RWPE1 (cell line): Measurements from ENCODE around the gene MTURN.
A peak's percentile ranks its signal among the peaks of the same experiment; 100 is the strongest.

Source experiments
- CTCF ChIA-PET: fragments of 350-600 bp; sonication (Branson Sonifier 250); formaldehyde crosslinking; extraction: SDS; loops from one replicate; lab custom pipeline; 2021; lab: Yijun Ruan, JAX
- POLR2A ChIA-PET: fragments of 400-600 bp; formaldehyde crosslinking; extraction: SDS; loops from one replicate; lab custom pipeline; 2020; ENCODE audit warnings: antibody characterized with exemption; ENCODE audit not compliant: low non-redundant PET; lab: Yijun Ruan, JAX
- DNase-seq: peaks from one replicate; pipeline ENCODE4 v3.0.0; 2012; ENCODE audit warnings: low spot score
- H3K27ac ChIP-seq: fragments of 450-650 bp; 2 replicates; pipeline ENCODE4 v1.5.1; 2017
- CTCF ChIP-seq: fragments of 450-650 bp; conservative IDR thresholded peaks from 2 replicates; pipeline ENCODE4 v1.5.1; 2017; ENCODE audit warnings: low read depth, mild to moderate bottlenecking

MTURN gene

GRCh38 chr7:30155481-30155880 lies 20.7 kb downstream of the MTURN start:
- H3K27ac ChIP-seq = no peak overlapping the region
- no peak for TF ChIP-seq CTCF
- no peak for DNase-seq
- ChIA-PET CTCF (no interaction called here), POLR2A (no interaction called here)

GRCh38 chr7:30157204-30157603 lies 22.4 kb downstream of the MTURN start:
- H3K27ac ChIP-seq = no peak overlapping the region
- no peak for DNase-seq
- POLR2A ChIA-PET = no interaction called here
- CTCF ChIA-PET = no interaction called here
- TF ChIP-seq CTCF = no peak

GRCh38 chr7:30159163-30159562 lies 24.4 kb downstream of the MTURN start:
- DNase-seq = no peak
- TF ChIP-seq CTCF = no peak
- POLR2A ChIA-PET = no interaction called here
- CTCF ChIA-PET = no interaction called here
- no peak overlapping the region for H3K27ac ChIP-seq

GRCh38 chr7:30159698-30160143 lies 24.9 kb downstream of the MTURN start:
- POLR2A ChIA-PET = no interaction called here
- TF ChIP-seq CTCF = no peak; the same call in 1 of the 2 replicates
- DNase-seq = no peak
- H3K27ac ChIP-seq = peak overlapping the region; percentile 34
- CTCF ChIA-PET = no interaction called here

GRCh38 chr7:30160329-30160728 lies 25.5 kb downstream of the MTURN start:
- POLR2A ChIA-PET = no interaction called here
- CTCF ChIA-PET = no interaction called here
- H3K27ac ChIP-seq = peak overlapping the region; percentile 34
- DNase-seq = no peak
- TF ChIP-seq CTCF = no peak

- POLR2A ChIA-PET = no interaction called here
- no peak for TF ChIP-seq CTCF
- DNase-seq = no peak
- no peak overlapping the region for H3K27ac ChIP-seq
- CTCF ChIA-PET = interaction anchor here (0.6 kb wide), 2 partner anchors 53 to 150 kb away, joined by 3 read pairs; no protein-coding TSS in a partner anchor
Observed at GRCh38 chr7:30162133-30162532, 27.3 kb downstream of the MTURN start.
